Gastrocnemius medialis (tissue), 4 donors: Measurements from ENCODE around the gene CD46. TPM values are rescaled to one million over a fixed set of nuclear protein-coding genes. Genes with fewer than 3 reads are reported as not detected.

Experiments used
- ATAC-seq, 2 donors: fragments of 150-250 bp; one replicate each; pipeline ENCODE4 v1.9.1; 2016
- DNase-seq, 2 donors: peaks; one replicate each; pipeline ENCODE4 v3.0.0-alpha.2; 2019
- H3K27ac ChIP-seq, 4 donors: fragments of 200-600 bp; sonication (generic); 1 replicate in 1 of 4; 2 replicates in 3 of 4; pipeline ENCODE4 v1.5.1; 2016 to 2018; ENCODE audit warnings: mild to moderate bottlenecking in 2 of 4, moderate library complexity in 1 of 4
- H3K27me3 ChIP-seq, 3 donors: fragments of 200-600 bp; sonication (generic) in 2 of 3; 1 replicate in 1 of 3; 2 replicates in 2 of 3; pipeline versions ENCODE4 v1.5.1 to v1.6.0; 2016 to 2019; ENCODE audit warnings: mild to moderate bottlenecking in 1 of 3, moderate library complexity in 1 of 3
- H3K36me3 ChIP-seq, 2 donors: fragments of 200-600 bp; sonication (generic) in 1 of 2; one replicate each; pipeline ENCODE4 v1.5.1; 2017 to 2018
- H3K4me1 ChIP-seq, 2 donors: fragments of 200-600 bp; sonication (generic) in 1 of 2; one replicate each; pipeline ENCODE4 v1.5.1; 2016 to 2017; ENCODE audit warnings: mild to moderate bottlenecking in 2 of 2
- H3K4me3 ChIP-seq, 4 donors: fragments of 200-600 bp; sonication (generic) in 3 of 4; 1 replicate in 1 of 4; 2 replicates in 3 of 4; pipeline ENCODE4 v1.5.1; 2016 to 2019; ENCODE audit warnings: mild to moderate bottlenecking in 2 of 4
- H3K9me3 ChIP-seq, 3 donors: fragments of 200-600 bp; sonication (generic) in 2 of 3; 1 replicate in 1 of 3; 2 replicates in 2 of 3; pipeline ENCODE4 v1.5.1; 2016 to 2019
- POLR2A ChIP-seq, 2 donors: fragments of 450-650 bp; IDR thresholded peaks; one replicate each; pipeline ENCODE4 v1.6.1; 2017; ENCODE audit warnings: antibody characterized with exemption in 2 of 2, mild to moderate bottlenecking in 2 of 2, moderate library complexity in 2 of 2
- in situ Hi-C, 4 donors: fragments of 200-750 bp; cut with MboI; loops; one replicate each; pipeline versions ENCODE4 v1.15.0 to v1.8.0; 2017; ENCODE audit warnings: low sequenced_read_pairs in 4 of 4
- intact Hi-C: fragments of 100-400 bp; cut with DNase I; formaldehyde crosslinking; loops from one replicate; pipeline ENCODE4 v1.15.1; 2023; ENCODE audit warnings: low total_unique reads
- total RNA-seq, 4 donors: library from RNA; depleted of rRNA; stranded (reverse); fragments of >200 nt; gene quantifications; one replicate each; pipeline versions ENCODE4 v1.1.0 to v1.2.3, GENCODE V29; 2016
- TF ChIP-seq, protein P1 (sequence below), 5 experiments: fragments of 450-650 bp in 3 of 5; fragments of 200-600 bp in 2 of 5; sonication (generic) in 2 of 5; IDR thresholded peaks in 4 of 5; conservative IDR thresholded peaks in 1 of 5; 1 replicate in 4 of 5; 2 replicates in 1 of 5; pipeline ENCODE4 v1.5.1; 2016 to 2019; ENCODE audit warnings: antibody characterized with exemption in 5 of 5, mild to moderate bottlenecking in 3 of 5, moderate library complexity in 3 of 5

The CD46 gene
- total RNA-seq, 4 donors from 2014 or later: 42.1 to 101 (median 80.2) TPM

DNA sequence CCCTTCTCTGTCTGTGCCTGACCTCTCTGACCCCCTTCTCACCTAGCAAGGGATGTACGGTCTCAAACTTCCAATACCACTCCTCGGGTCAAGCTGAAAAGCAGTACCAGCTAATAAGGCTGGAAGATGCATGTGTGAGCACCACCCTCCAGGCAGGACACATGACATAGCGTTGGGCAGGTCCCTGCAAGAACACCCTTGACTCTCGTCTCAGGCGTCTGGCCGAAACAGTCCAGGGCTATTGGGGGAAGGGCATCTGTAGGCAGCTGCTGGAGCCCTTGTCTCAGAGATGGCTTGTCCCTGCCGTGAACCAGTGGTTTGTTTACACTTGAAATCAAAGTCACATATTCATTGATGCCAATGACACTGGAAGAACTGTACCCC lies 56.5 kb downstream of the CD46 start:
- ATAC-seq: peak; percentile 4 to 43
- Histone ChIP-seq H3K9me3 (no peaks in the 10 kb centered on the region), H3K4me1 (peaks cover 83 to 94% of the 10 kb centered on the region in 2 donors), H3K36me3 (peaks cover 8 to 73% of the 10 kb centered on the region in 2 donors), H3K27me3 (no peaks in the 10 kb centered on the region), H3K27ac (peak overlapping the region; percentile 96 to 100 (median 99)), H3K4me3 (peak overlapping the region in 3 of 4 donors; percentile 11 to 26 (median 23))
- intact Hi-C loops (loop anchor here (10.0 kb wide), 1 partner anchor 426 kb away; no protein-coding TSS in a partner anchor), in situ Hi-C loops (loop anchor here in 1 of 4 donors (25.0 kb wide), 1 partner anchor 1121 kb away; the partner anchor contains the start of gene MAPKAPK2)
- TF ChIP-seq POLR2A (IDR thresholded peaks at IDR 0.05): peak; percentile 51 to 55
- TF ChIP-seq, protein P1, sequence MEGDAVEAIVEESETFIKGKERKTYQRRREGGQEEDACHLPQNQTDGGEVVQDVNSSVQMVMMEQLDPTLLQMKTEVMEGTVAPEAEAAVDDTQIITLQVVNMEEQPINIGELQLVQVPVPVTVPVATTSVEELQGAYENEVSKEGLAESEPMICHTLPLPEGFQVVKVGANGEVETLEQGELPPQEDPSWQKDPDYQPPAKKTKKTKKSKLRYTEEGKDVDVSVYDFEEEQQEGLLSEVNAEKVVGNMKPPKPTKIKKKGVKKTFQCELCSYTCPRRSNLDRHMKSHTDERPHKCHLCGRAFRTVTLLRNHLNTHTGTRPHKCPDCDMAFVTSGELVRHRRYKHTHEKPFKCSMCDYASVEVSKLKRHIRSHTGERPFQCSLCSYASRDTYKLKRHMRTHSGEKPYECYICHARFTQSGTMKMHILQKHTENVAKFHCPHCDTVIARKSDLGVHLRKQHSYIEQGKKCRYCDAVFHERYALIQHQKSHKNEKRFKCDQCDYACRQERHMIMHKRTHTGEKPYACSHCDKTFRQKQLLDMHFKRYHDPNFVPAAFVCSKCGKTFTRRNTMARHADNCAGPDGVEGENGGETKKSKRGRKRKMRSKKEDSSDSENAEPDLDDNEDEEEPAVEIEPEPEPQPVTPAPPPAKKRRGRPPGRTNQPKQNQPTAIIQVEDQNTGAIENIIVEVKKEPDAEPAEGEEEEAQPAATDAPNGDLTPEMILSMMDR (IDR thresholded peaks at IDR 0.05 in 4 of 5, conservative IDR thresholded peaks at IDR 0.05 in 1 of 5): no peak
- DNase-seq: peak; percentile 70 to 88

DNA sequence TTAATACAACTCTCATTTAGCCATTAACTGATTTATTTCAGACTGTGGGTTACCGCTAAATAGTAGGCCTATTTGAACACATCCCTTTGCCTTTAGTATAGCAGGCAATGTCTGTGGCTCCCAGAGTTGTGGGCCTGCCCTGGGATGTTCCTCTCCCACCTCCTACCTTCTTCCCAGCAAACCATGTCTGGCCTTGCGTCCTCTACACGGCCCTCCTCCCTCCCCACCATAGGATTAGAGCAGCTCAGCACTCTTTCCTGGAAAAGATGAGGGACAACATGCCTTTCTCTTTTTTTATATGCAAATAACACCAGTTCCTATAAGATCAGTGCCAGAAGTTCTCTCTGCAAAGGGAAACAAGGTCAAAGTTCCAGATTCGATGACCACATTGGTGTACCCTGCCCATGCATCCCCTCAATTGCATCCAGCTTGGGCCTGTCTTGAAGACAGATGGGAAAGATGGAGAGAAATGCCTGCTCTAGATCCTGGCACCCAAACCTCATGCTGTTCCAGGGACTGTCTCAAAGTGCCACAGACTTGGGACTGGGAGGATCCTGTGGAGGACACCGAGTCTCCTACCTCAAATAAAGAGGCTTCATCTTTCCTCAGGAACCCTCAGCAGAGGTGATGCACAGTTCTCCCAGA lies 57.2 kb downstream of the CD46 start:
- TF ChIP-seq, protein P1 (IDR thresholded peaks at IDR 0.05 in 4 of 5, conservative IDR thresholded peaks at IDR 0.05 in 1 of 5): no peak
- no peak for TF ChIP-seq POLR2A (IDR thresholded peaks at IDR 0.05)
- ATAC-seq: no peak
- H3K9me3 ChIP-seq: no peaks in the 10 kb centered on the region
- intact Hi-C loops (loop anchor here (10.0 kb wide), 1 partner anchor 426 kb away; no protein-coding TSS in a partner anchor), in situ Hi-C loops (loop anchor here in 1 of 4 donors (25.0 kb wide), 1 partner anchor 1122 kb away; the partner anchor contains the start of gene MAPKAPK2)
- DNase-seq: peak; percentile 2 to 18
- peaks cover 90 to 96% of the 10 kb centered on the region in 2 donors for H3K4me1 ChIP-seq
- peak overlapping the region; percentile 96 to 100 (median 99) for H3K27ac ChIP-seq
- no peaks in the 10 kb centered on the region for H3K27me3 ChIP-seq
- H3K36me3 ChIP-seq: peaks cover 8 to 73% of the 10 kb centered on the region in 2 donors
- H3K4me3 ChIP-seq: peak overlapping the region in 1 of 4 donors; percentile 64

DNA sequence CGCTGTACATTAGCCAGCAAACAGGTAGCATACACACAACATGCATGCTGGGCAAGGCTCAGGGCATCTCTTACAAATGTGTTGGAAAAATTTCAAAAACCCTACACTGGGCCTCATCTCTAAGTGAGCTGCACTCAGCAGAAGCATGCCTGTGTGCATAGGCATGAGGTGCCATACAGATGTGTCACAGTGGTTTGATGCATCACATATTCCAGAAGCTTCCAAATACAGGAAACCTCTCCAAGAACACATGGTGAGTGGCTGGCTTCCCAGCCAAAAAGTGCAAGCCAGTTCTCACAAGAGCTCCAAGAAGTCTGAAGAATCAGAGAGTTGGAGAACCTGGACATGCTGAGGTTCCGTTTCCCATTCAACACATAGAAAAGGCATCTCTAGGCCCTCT lies 58.3 kb downstream of the CD46 start:
- peak; percentile 4 to 24 for DNase-seq
- H3K27me3 ChIP-seq: no peaks in the 10 kb centered on the region
- peak overlapping the region; percentile 17 to 64 (median 37) for H3K4me3 ChIP-seq
- H3K36me3 ChIP-seq: peaks cover 3 to 73% of the 10 kb centered on the region in 2 donors
- intact Hi-C loops: loop anchor here (5.0 to 10.0 kb wide), 2 partner anchors 903 to 1115 kb away; no protein-coding TSS in a partner anchor
- no peaks in the 10 kb centered on the region for H3K9me3 ChIP-seq
- TF ChIP-seq POLR2A (IDR thresholded peaks at IDR 0.05): no peak
- TF ChIP-seq, protein P1 (IDR thresholded peaks at IDR 0.05 in 4 of 5, conservative IDR thresholded peaks at IDR 0.05 in 1 of 5): no peak
- in situ Hi-C loops: loop anchor here in 1 of 4 donors (25.0 kb wide), 1 partner anchor 1123 kb away; the partner anchor contains the start of gene MAPKAPK2
- no peak for ATAC-seq
- H3K27ac ChIP-seq: peak overlapping the region; percentile 96 to 100 (median 99)
- H3K4me1 ChIP-seq: peaks cover 92 to 96% of the 10 kb centered on the region in 2 donors

DNA sequence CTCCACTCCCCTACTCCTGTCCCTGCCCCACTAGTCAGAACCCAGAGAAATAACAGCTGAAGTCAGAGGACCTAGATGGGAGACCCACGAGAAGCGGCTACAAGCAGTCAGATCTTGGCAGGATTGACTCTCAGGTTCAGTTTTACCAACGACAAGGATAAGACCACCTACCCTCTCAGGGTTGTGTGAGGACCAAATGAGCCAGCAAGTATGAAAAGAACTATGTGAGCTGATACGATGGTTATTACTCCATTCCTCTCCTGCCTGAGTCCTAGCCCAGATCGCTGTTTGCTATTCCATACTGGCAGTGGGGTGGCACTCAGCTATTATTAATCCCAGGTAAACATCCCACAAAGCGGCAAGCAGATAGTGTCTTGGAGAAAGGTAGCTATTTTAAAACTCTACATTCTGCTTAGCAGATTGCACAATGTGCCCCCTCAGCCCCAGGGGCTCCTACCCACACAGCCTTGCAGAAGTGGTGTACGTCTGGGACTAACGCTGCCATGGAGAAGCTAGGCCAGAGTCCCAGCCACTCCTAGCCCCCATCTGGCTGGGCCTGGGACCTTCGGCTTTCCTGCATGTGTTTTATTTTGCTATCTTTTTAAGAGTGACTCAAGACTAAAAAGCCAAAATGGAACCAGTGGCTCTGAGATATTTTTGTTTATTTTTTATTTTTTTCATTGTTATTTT lies 58.9 kb downstream of the CD46 start:
- H3K27ac ChIP-seq: peak overlapping the region; percentile 96 to 100 (median 99)
- no peaks in the 10 kb centered on the region for H3K9me3 ChIP-seq
- peaks cover 92 to 96% of the 10 kb centered on the region in 2 donors for H3K4me1 ChIP-seq
- no peak for ATAC-seq
- intact Hi-C loops (loop anchor here (5.0 to 10.0 kb wide), 2 partner anchors 903 to 1116 kb away; no protein-coding TSS in a partner anchor), in situ Hi-C loops (loop anchor here in 1 of 4 donors (25.0 kb wide), 1 partner anchor 1123 kb away; the partner anchor contains the start of gene MAPKAPK2)
- peak; percentile 9 to 37 for DNase-seq
- peak in 1 of 2 donors; percentile 18 for TF ChIP-seq POLR2A (IDR thresholded peaks at IDR 0.05)
- TF ChIP-seq, protein P1 (IDR thresholded peaks at IDR 0.05 in 4 of 5, conservative IDR thresholded peaks at IDR 0.05 in 1 of 5): no peak
- no peaks in the 10 kb centered on the region for H3K27me3 ChIP-seq
- H3K36me3 ChIP-seq: peaks cover 3 to 73% of the 10 kb centered on the region in 2 donors
- H3K4me3 ChIP-seq: peak overlapping the region; percentile 7 to 64 (median 37)
